Measurements from ENCODE around the gene EEIG2.
"Not testable (repeated sequence)": the region's sequence is repeated elsewhere in the genome, so short reads cannot be mapped to it uniquely, and the experiment has no call there.

Gene EEIG2

DNA sequence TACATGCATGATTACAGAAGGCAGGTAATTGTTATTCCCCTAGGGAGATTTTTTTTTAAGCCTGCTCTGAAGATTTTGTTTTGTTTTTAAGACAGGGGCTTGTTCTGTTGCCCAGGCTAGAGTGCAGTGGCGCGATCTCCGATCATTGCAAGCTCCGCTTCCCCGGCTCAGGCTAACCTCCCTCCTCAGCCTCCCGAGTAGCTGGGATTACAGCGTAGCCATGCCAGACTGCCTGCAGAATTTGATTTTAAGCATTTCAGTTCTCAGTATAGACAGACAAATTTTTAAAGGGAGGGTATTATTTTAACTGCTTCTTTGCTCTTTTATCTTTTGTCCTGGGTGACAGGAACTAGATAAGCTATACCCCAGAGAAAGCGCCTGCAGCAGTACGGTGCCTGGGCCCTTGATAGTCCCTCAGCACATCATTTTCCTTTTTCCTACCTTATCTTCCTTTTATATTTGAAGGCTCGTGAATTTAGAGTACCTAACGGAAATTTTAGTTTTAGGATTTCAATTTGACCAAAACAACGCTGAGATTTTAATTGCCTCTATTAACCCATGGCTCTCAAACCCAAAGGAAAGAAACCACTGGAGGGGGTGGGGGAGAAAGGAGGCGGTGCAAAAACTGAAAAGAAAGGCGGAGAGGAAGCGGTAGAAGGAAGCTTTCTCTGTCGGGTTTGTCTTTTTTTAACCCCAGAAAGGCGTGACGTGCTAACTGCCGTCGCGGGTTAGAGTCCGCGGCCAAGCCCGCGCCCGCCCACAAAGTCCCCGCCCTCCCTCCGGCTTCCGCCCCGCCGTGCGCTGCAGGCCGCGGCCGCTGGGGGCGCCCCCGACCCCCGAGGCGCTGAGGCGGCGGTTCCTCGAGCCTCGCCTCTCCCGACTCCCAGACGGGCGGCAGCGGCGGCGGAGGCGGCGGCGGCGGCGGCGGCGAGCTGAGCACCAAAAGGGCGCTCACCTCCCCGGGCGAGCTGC lies at the start of gene EEIG2:
Gene EEIG2 (plus strand): TSS at position 886 of the 972 bp plus-strand sequence. CDS start 329 bp downstream, outside the sequence.
- FAIRE-seq, result no peak
- peak; percentile 48 for DNase-seq (ENCODE audit: insufficient read length, low spot score)
- peak; percentile 63 for TF ChIP-seq CTCF (IDR thresholded peaks at IDR 0.05; ENCODE audit: insufficient read depth, missing control alignments)

DNA sequence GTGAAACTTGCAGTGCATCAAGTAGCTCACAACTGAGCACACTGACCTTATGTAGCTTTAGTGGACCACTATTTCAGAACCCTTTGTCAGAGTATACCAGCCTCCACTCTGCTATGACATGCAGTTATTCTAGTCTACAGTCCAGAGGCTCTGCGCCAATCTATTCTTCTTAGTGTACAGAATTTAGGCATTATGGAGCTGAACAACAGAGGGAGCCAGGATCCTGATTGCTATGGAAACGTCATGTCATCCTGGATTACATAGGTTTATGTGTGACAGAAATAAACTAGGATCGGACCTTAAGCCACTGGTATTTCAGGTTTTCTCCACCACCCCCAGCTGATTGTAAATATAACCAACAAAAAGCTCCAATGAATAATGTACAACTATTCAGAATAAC lies 48.1 kb upstream of the EEIG2 start:
- no peak for TF ChIP-seq CTCF (IDR thresholded peaks at IDR 0.05; ENCODE audit: insufficient read depth, missing control alignments)
- FAIRE-seq (peak; percentile 25), DNase-seq (ENCODE audit: insufficient read length, low spot score) (no peak)

DNA sequence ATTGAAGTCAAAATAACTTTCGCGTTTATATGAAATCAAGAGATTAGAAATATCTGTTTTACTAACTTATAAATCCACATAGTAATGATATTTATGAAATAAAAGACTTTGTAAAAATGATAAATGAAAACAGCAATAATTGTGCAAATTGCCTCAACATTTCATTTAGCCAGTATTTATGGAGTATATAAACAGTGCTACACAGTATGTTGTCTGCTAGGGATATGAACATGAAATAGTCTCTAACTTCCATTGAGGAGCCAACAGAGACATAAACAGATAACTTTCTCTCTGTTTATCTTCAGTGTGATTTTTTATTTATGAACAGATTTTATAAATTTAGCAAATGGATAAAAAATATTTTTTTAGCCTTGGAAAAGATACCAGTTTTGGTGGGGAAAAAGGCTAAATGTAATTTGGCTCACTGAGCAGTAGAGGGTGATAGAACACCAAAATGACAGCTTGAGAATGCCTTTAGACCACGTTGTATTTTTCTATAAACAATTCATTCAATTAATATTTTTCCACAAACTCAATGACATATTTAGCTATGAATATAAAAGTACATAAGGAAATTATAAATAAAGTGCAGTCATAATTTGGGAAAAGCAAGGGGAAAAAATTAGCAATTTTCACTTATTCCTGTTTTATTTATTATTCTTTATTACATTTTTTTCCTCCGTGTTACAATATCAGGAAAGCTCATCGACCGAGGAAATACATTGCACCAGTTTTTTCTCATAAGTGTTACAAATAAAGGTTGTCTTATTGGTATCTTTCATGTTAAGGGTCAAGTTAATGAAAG lies 47.5 kb upstream of the EEIG2 start:
- peak; percentile 69 for FAIRE-seq
- TF ChIP-seq CTCF (IDR thresholded peaks at IDR 0.05; ENCODE audit: insufficient read depth, missing control alignments), result peak; percentile 88
- DNase-seq (ENCODE audit: insufficient read length, low spot score), result no peak

DNA sequence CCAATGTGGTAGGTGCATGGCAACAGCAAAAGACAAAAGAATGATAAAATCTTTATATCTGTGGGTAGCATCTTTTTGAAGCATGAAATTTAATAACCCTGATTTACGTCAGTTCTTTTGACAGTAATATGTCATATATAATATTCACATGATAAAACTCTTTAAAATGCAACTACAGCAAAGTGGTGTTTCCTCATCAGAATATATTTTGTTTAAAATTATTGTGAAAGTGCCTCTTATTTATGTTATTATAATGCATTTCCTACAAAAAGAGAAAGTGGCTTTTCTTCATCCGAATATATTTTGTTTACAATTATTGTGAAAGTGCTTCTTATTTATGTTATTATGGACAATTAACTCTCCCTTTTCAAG lies 46.9 kb upstream of the EEIG2 start:
- TF ChIP-seq CTCF (IDR thresholded peaks at IDR 0.05; ENCODE audit: insufficient read depth, missing control alignments), result no peak
- no peak for FAIRE-seq
- DNase-seq (ENCODE audit: insufficient read length, low spot score), result no peak

GRCh38 chr1:108513914-108514313 lies 46.0 kb upstream of the EEIG2 start:
- DNase-seq (ENCODE audit: insufficient read length, low spot score); FAIRE-seq: not testable (repeated sequence)

DNA sequence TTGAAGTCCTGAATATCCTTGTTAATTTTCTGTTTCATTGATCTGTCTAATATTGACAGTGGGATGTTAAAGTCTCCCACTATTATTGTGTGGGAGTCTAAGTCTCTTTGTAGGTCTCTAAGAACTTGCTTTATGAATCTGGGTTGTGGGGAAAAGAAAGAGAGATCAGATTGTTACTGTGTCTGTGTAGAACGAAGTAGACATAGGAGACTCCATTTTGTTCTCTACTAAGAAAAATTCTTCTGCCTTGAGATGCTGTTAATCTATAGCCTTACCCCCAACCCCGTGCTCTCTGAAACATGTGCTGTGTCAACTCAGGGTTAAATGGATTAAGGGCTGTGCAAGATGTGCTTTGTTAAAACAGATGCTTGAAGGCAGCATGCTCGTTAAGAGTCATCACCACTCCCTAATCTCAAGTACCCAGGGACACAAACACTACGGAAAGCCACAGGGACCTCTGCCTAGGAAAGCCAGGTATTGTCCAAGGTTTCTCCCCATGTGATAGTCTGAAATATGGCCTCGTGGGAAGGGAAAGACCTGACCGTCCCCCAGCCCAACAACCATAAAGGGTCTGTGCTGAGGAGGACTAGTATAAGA lies 42.5 kb upstream of the EEIG2 start:
- not testable (repeated sequence) for DNase-seq (ENCODE audit: insufficient read length, low spot score)

DNA sequence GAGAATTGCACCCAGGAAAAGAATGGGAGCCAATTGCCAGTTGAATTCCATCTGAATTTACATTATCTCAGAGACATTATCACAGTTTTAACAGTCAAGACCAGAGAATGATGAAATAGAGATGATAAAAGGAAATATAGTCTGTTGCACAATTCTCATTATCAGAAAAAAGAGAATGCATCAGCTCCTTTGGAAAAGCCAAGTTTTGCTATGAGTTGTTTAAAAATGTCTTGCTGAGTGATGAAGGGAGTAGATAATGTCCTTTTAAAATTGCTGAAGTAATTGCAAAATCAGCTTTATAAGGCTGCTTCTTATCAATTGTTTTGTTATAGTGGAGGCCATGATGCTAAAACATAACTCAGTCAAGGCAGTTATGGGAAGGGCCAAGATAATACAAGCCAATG lies 37.9 kb upstream of the EEIG2 start:
- no peak for FAIRE-seq
- no peak for DNase-seq (ENCODE audit: insufficient read length, low spot score)
- no peak for TF ChIP-seq CTCF (IDR thresholded peaks at IDR 0.05; ENCODE audit: insufficient read depth, missing control alignments)

More for the DNA sequence above, 42.5 kb upstream of the EEIG2 start:
- FAIRE-seq, result not testable (repeated sequence)

All from D721Med (cell line).